ENCODE results near the gene PLS1. TPM values are rescaled to one million over a fixed set of nuclear protein-coding genes. Genes with fewer than 3 reads are reported as not detected.

The PLS1 gene
- total RNA-seq, 2 experiments from 2014 or later = 4.0 to 7.2 TPM

DNA sequence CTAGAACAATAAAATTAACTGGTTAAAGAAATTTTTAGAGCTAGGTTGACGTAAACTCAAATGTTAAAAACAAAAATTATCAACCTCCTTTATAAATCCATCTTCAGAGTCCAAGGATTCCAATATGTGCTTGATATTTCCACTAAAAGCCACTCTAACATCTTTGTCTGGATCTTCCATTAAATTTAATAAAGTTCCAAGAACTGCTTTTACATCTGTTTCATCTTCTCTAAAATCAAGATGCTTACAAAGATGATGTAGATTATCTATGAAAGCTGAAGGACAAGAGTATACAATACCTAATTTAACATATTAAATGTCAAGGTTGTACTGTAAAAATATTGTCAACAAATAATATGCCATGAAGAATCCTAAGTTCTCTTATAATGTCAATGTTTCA lies 42.5 kb upstream of the PLS1 start:
- DNase-seq (ENCODE audit: low spot score) = no peak
- Histone ChIP-seq H3K36me3 (ENCODE audit: insufficient read depth, low read length) (peaks cover 92% of the 10 kb centered on the region), H3K4me2 (ENCODE audit: low read length) (no peak overlapping the region), H3K79me2 (ENCODE audit: insufficient read depth, low read depth, low read length) (no peaks in the 10 kb centered on the region; the same call in 1 of the 2 replicates), H3K9me3 (ENCODE audit: low read length) (0 out of 2 replicates have a peak, but pooled peaks cover 4% of the 10 kb centered on the region), H3K4me1 (ENCODE audit: insufficient read depth, low read length, poor library complexity, severe bottlenecking) (no peaks in the 10 kb centered on the region), H3K27ac (ENCODE audit: low read depth, low read length, poor library complexity, severe bottlenecking) (no peak overlapping the region), H3K4me3 (ENCODE audit: low read depth, low read length, poor library complexity, severe bottlenecking) (no peak overlapping the region), H4K20me1 (ENCODE audit: insufficient read depth, low read length) (peaks cover 6% of the 10 kb centered on the region; the same call in 1 of the 2 replicates), H2AFZ (ENCODE audit: low read length) (no peak overlapping the region), H3K9me2 (ENCODE audit: insufficient read depth, low read length) (no peaks in the 10 kb centered on the region)
- CTCF ChIA-PET (ENCODE audit: unreplicated experiment) = no interaction called here
- BruUV-seq (replicated peaks) = no TSS peak
- intact Hi-C loops (cut with micrococcal nuclease; ENCODE audit: unreplicated experiment) = no loop called here
- POLR2A ChIA-PET = interaction anchor here (1.0 kb wide), 1 partner anchor 10 kb away, joined by 3 read pairs; no protein-coding TSS in a partner anchor
- no peak for TF ChIP-seq EZH2phosphoT487 (IDR thresholded peaks at IDR 0.05; ENCODE audit: borderline replicate concordance, low read depth, low read length)
- TF ChIP-seq, protein P1, sequence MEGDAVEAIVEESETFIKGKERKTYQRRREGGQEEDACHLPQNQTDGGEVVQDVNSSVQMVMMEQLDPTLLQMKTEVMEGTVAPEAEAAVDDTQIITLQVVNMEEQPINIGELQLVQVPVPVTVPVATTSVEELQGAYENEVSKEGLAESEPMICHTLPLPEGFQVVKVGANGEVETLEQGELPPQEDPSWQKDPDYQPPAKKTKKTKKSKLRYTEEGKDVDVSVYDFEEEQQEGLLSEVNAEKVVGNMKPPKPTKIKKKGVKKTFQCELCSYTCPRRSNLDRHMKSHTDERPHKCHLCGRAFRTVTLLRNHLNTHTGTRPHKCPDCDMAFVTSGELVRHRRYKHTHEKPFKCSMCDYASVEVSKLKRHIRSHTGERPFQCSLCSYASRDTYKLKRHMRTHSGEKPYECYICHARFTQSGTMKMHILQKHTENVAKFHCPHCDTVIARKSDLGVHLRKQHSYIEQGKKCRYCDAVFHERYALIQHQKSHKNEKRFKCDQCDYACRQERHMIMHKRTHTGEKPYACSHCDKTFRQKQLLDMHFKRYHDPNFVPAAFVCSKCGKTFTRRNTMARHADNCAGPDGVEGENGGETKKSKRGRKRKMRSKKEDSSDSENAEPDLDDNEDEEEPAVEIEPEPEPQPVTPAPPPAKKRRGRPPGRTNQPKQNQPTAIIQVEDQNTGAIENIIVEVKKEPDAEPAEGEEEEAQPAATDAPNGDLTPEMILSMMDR (conservative IDR thresholded peaks at IDR 0.05; ENCODE audit: low read length) = no peak

DNA sequence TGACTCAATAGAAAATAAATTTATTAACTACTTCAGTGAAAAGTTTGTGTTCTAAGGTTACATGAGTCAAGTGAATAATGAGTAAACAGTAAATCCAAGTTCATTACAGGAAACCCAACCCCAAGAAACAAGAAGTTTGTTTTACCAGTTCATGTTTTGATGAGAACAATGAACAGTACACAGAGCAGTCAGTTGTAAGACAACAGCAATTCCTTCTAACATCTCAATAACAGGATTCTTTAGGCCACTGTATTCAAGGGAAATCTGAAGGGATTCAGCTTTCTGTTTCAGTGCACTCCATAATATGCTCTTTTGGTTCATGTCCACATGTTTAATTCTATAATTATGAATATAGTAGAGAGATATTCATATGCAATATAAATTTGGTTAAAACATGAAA lies 36.1 kb upstream of the PLS1 start:
- H3K79me2 ChIP-seq (ENCODE audit: insufficient read depth, low read depth, low read length) = no peaks in the 10 kb centered on the region
- POLR2A ChIA-PET = no interaction called here
- BruUV-seq (replicated peaks) = no TSS peak
- H3K4me1 ChIP-seq (ENCODE audit: insufficient read depth, low read length, poor library complexity, severe bottlenecking) = no peaks in the 10 kb centered on the region
- H3K4me2 ChIP-seq (ENCODE audit: low read length) = no peak overlapping the region
- CTCF ChIA-PET (ENCODE audit: unreplicated experiment) = no interaction called here
- H2AFZ ChIP-seq (ENCODE audit: low read length) = no peak overlapping the region
- TF ChIP-seq, protein P1 (conservative IDR thresholded peaks at IDR 0.05; ENCODE audit: low read length) = no peak
- TF ChIP-seq EZH2phosphoT487 (IDR thresholded peaks at IDR 0.05; ENCODE audit: borderline replicate concordance, low read depth, low read length) = no peak
- intact Hi-C loops (cut with micrococcal nuclease; ENCODE audit: unreplicated experiment) = no loop called here
- no peak for DNase-seq (ENCODE audit: low spot score)
- H3K9me3 ChIP-seq (ENCODE audit: low read length) = no peaks in the 10 kb centered on the region
- H3K4me3 ChIP-seq (ENCODE audit: low read depth, low read length, poor library complexity, severe bottlenecking) = no peak overlapping the region
- no peak overlapping the region for H3K27ac ChIP-seq (ENCODE audit: low read depth, low read length, poor library complexity, severe bottlenecking)
- H3K36me3 ChIP-seq (ENCODE audit: insufficient read depth, low read length) = peaks cover 88% of the 10 kb centered on the region
- no peaks in the 10 kb centered on the region for H3K9me2 ChIP-seq (ENCODE audit: insufficient read depth, low read length)
- H4K20me1 ChIP-seq (ENCODE audit: insufficient read depth, low read length) = no peaks in the 10 kb centered on the region

DNA sequence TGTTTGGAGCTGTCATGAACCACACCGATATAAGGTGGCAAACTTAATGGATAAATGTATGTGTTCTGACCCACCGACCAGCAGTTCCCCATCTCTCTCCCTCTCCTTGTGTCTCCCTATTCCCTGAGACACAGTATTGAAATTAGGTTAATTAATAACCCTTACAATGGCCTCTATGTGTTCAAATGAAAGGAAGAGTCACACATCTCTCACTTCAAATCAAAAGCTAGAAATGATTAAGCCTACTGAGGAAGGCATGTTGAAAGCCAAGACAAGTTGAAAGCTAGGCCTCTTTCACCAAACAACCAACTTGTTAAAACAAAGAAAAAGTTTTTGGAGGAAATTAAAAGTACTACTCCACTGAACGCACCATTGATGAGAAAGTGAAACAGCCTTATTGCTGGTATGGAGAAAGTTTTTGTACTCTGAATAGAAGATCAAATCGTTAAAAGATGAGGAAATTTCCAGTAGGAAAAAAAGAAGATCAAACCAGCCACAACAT lies 32.6 kb upstream of the PLS1 start:
- Histone ChIP-seq H3K4me3 (ENCODE audit: low read depth, low read length, poor library complexity, severe bottlenecking) (no peak overlapping the region), H3K36me3 (ENCODE audit: insufficient read depth, low read length) (peaks cover 93% of the 10 kb centered on the region), H3K9me2 (ENCODE audit: insufficient read depth, low read length) (no peaks in the 10 kb centered on the region), H3K79me2 (ENCODE audit: insufficient read depth, low read depth, low read length) (peaks cover 14% of the 10 kb centered on the region; the same call in 1 of the 2 replicates), H4K20me1 (ENCODE audit: insufficient read depth, low read length) (no peaks in the 10 kb centered on the region), H3K27ac (ENCODE audit: low read depth, low read length, poor library complexity, severe bottlenecking) (no peak overlapping the region), H3K4me2 (ENCODE audit: low read length) (no peak overlapping the region), H3K9me3 (ENCODE audit: low read length) (no peaks in the 10 kb centered on the region), H2AFZ (ENCODE audit: low read length) (no peak overlapping the region), H3K4me1 (ENCODE audit: insufficient read depth, low read length, poor library complexity, severe bottlenecking) (no peaks in the 10 kb centered on the region)
- CTCF ChIA-PET (ENCODE audit: unreplicated experiment) = no interaction called here
- TF ChIP-seq, protein P1 (conservative IDR thresholded peaks at IDR 0.05; ENCODE audit: low read length) = no peak
- TF ChIP-seq EZH2phosphoT487 (IDR thresholded peaks at IDR 0.05; ENCODE audit: borderline replicate concordance, low read depth, low read length) = no peak
- no peak for DNase-seq (ENCODE audit: low spot score)
- BruUV-seq (replicated peaks) = no TSS peak
- intact Hi-C loops (cut with micrococcal nuclease; ENCODE audit: unreplicated experiment) = no loop called here
- POLR2A ChIA-PET = interaction anchor here (0.6 to 2.1 kb wide), 3 partner anchors 14 to 77 kb away, joined by 3 to 7 read pairs (median 3); no protein-coding TSS in a partner anchor

Measured in OCI-LY7 (cell line).